ENCODE data around the gene SLC12A4.

DNA sequence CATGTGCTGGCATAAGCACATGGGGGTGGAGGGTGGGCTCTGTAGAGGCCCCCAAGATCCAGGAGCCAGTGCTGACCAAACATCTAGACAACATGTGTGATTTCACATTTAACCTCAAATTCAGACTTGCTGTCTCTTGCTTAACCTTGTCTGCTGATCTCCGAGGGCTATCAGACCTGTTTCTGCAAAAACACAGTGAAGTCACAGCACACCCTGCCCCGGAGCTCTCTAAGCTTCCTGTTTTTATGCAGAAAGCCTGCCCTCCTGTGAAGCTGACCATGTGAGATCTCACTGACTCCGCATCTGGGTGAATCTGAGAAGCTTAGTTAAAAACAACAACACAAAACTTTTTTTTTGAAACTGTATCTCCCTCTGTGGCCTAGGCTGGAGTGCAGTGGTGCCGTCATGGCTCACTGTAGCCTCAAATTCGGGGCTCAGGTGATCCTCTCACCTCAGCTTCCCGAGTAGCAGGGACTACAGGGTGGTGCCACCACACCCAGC is 37.4 kb upstream of the SLC12A4 start:
- TF ChIP-seq POLR2A (IDR thresholded peaks at IDR 0.05), result no peak
- TF ChIP-seq, protein P1, sequence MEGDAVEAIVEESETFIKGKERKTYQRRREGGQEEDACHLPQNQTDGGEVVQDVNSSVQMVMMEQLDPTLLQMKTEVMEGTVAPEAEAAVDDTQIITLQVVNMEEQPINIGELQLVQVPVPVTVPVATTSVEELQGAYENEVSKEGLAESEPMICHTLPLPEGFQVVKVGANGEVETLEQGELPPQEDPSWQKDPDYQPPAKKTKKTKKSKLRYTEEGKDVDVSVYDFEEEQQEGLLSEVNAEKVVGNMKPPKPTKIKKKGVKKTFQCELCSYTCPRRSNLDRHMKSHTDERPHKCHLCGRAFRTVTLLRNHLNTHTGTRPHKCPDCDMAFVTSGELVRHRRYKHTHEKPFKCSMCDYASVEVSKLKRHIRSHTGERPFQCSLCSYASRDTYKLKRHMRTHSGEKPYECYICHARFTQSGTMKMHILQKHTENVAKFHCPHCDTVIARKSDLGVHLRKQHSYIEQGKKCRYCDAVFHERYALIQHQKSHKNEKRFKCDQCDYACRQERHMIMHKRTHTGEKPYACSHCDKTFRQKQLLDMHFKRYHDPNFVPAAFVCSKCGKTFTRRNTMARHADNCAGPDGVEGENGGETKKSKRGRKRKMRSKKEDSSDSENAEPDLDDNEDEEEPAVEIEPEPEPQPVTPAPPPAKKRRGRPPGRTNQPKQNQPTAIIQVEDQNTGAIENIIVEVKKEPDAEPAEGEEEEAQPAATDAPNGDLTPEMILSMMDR (IDR thresholded peaks at IDR 0.05), result no peak
